8988T (cell line): Measurements from ENCODE around the gene UGT2A2.
"Not testable (repeated sequence)": the region's sequence is repeated elsewhere in the genome, so short reads cannot be mapped to it uniquely, and the experiment has no call there.

ENCODE experiments used
- DNase-seq: peaks from one replicate; pipeline ENCODE4 v3.0.0; 2011

The UGT2A2 gene

GRCh38 chr4:69639542-69639941, at the start of gene UGT2A2:
Gene UGT2A2 (minus strand): TSS chr4:69639642. CDS start chr4:69639640, 2 bp downstream.
- no peak for DNase-seq

GRCh38 chr4:69684804-69685203, 45.4 kb upstream of the UGT2A2 start:
- no peak for DNase-seq

- no peak for DNase-seq
Observed at GRCh38 chr4:69668680-69669079, 29.2 kb upstream of the UGT2A2 start.

GRCh38 chr4:69664009-69664408, 24.6 kb upstream of the UGT2A2 start:
- DNase-seq = not testable (repeated sequence)

- not testable (repeated sequence) for DNase-seq
Observed at GRCh38 chr4:69661130-69661803, 21.8 kb upstream of the UGT2A2 start.

GRCh38 chr4:69658133-69658532, 18.7 kb upstream of the UGT2A2 start:
- no peak for DNase-seq

- DNase-seq = no peak
Observed at GRCh38 chr4:69656653-69657158, 17.3 kb upstream of the UGT2A2 start.

- DNase-seq = no peak
Observed at GRCh38 chr4:69653147-69653546, 13.7 kb upstream of the UGT2A2 start, which contains the start of gene UGT2A1. Gene UGT2A1 (minus strand): TSS chr4:69653247. CDS start chr4:69647644, 5,603 bp downstream.

- DNase-seq = no peak
Observed at GRCh38 chr4:69650872-69651271, 11.4 kb upstream of the UGT2A2 start.

GRCh38 chr4:69649629-69650028, 10.2 kb upstream of the UGT2A2 start:
- no peak for DNase-seq

GRCh38 chr4:69649207-69649606, 9.8 kb upstream of the UGT2A2 start:
- no peak for DNase-seq

- no peak for DNase-seq
Observed at GRCh38 chr4:69642961-69643360, 3.5 kb upstream of the UGT2A2 start.

- DNase-seq = no peak
Observed at GRCh38 chr4:69640289-69640688, 847 bp upstream of the UGT2A2 start.

GRCh38 chr4:69617083-69617694, 22.3 kb downstream of the UGT2A2 start:
- DNase-seq = no peak

- DNase-seq = no peak
Observed at GRCh38 chr4:69610484-69610883, 29.0 kb downstream of the UGT2A2 start.

- DNase-seq = no peak
Observed at GRCh38 chr4:69601065-69601464, 38.4 kb downstream of the UGT2A2 start.

GRCh38 chr4:69600013-69600412, 39.4 kb downstream of the UGT2A2 start:
- DNase-seq = no peak

- DNase-seq = no peak
Observed at GRCh38 chr4:69594382-69594781, 45.1 kb downstream of the UGT2A2 start.

- DNase-seq = no peak
Observed at GRCh38 chr4:69591364-69591763, 48.1 kb downstream of the UGT2A2 start.

GRCh38 chr4:69589884-69590283, 49.6 kb downstream of the UGT2A2 start:
- DNase-seq = no peak

GRCh38 chr4:69584135-69584534, 55.3 kb downstream of the UGT2A2 start:
- no peak for DNase-seq

- DNase-seq = no peak
Observed at GRCh38 chr4:69583543-69583942, 55.9 kb downstream of the UGT2A2 start.

- no peak for DNase-seq
Observed at GRCh38 chr4:69577245-69577644, 62.2 kb downstream of the UGT2A2 start.

GRCh38 chr4:69576251-69576877, 63.1 kb downstream of the UGT2A2 start:
- no peak for DNase-seq
